ENCODE measurements around the gene PPM1E.
"Not testable (repeated sequence)": the region's sequence is repeated elsewhere in the genome, so short reads cannot be mapped to it uniquely, and the experiment has no call there.

Gene PPM1E

GRCh38 chr17:58837699-58838098 is 82.0 kb downstream of the PPM1E start:
- H3K4me3 ChIP-seq (ENCODE audit: low read depth, low read length) = no peak overlapping the region

- no peak overlapping the region for H3K4me3 ChIP-seq (ENCODE audit: low read depth, low read length)
Measured at GRCh38 chr17:58840820-58841612, 85.4 kb downstream of the PPM1E start.

GRCh38 chr17:58846413-58846812 is 90.8 kb downstream of the PPM1E start:
- not testable (repeated sequence) for H3K4me3 ChIP-seq (ENCODE audit: low read depth, low read length)

GRCh38 chr17:58850106-58850505 is 94.5 kb downstream of the PPM1E start:
- H3K4me3 ChIP-seq (ENCODE audit: low read depth, low read length) = not testable (repeated sequence)

GRCh38 chr17:58865301-58865700 is 109.6 kb downstream of the PPM1E start:
- H3K4me3 ChIP-seq (ENCODE audit: low read depth, low read length) = no peak overlapping the region

GRCh38 chr17:58870747-58871146 is 115.1 kb downstream of the PPM1E start:
- H3K4me3 ChIP-seq (ENCODE audit: low read depth, low read length) = no peak overlapping the region

- H3K4me3 ChIP-seq (ENCODE audit: low read depth, low read length) = no peak overlapping the region
Measured at GRCh38 chr17:58873926-58874325, 118.3 kb downstream of the PPM1E start.

- H3K4me3 ChIP-seq (ENCODE audit: low read depth, low read length) = no peak overlapping the region
Measured at GRCh38 chr17:58875261-58875660, 119.6 kb downstream of the PPM1E start.

GRCh38 chr17:58884161-58884560 is 128.5 kb downstream of the PPM1E start:
- H3K4me3 ChIP-seq (ENCODE audit: low read depth, low read length) = no peak overlapping the region

- H3K4me3 ChIP-seq (ENCODE audit: low read depth, low read length) = no peak overlapping the region
Measured at GRCh38 chr17:58886514-58886913, 130.9 kb downstream of the PPM1E start.

- H3K4me3 ChIP-seq (ENCODE audit: low read depth, low read length) = no peak overlapping the region
Measured at GRCh38 chr17:58889928-58890327, 134.3 kb downstream of the PPM1E start.

GRCh38 chr17:58899191-58899590 is 143.5 kb downstream of the PPM1E start:
- no peak overlapping the region for H3K4me3 ChIP-seq (ENCODE audit: low read depth, low read length)

- H3K4me3 ChIP-seq (ENCODE audit: low read depth, low read length) = no peak overlapping the region
Measured at GRCh38 chr17:58902322-58902721, 146.7 kb downstream of the PPM1E start.

- H3K4me3 ChIP-seq (ENCODE audit: low read depth, low read length) = no peak overlapping the region
Measured at GRCh38 chr17:58911741-58912343, 156.2 kb downstream of the PPM1E start.

GRCh38 chr17:58913552-58913951 is 157.9 kb downstream of the PPM1E start:
- H3K4me3 ChIP-seq (ENCODE audit: low read depth, low read length) = no peak overlapping the region

- H3K4me3 ChIP-seq (ENCODE audit: low read depth, low read length) = no peak overlapping the region
Measured at GRCh38 chr17:58913971-58914769, 158.5 kb downstream of the PPM1E start.

- H3K4me3 ChIP-seq (ENCODE audit: low read depth, low read length) = no peak overlapping the region
Measured at GRCh38 chr17:58917228-58917627, 161.6 kb downstream of the PPM1E start.

GRCh38 chr17:58918072-58918471 is 162.4 kb downstream of the PPM1E start:
- H3K4me3 ChIP-seq (ENCODE audit: low read depth, low read length) = no peak overlapping the region

- H3K4me3 ChIP-seq (ENCODE audit: low read depth, low read length) = no peak overlapping the region
Measured at GRCh38 chr17:58918884-58919283, 163.2 kb downstream of the PPM1E start.

GRCh38 chr17:58920773-58921172 is 165.1 kb downstream of the PPM1E start:
- H3K4me3 ChIP-seq (ENCODE audit: low read depth, low read length) = no peak overlapping the region

GRCh38 chr17:58932956-58933355 is 177.3 kb downstream of the PPM1E start:
- H3K4me3 ChIP-seq (ENCODE audit: low read depth, low read length) = no peak overlapping the region

- no peak overlapping the region for H3K4me3 ChIP-seq (ENCODE audit: low read depth, low read length)
Measured at GRCh38 chr17:58936295-58936694, 180.6 kb downstream of the PPM1E start.
